H1 (cell line): ENCODE measurements around the gene CCL28. TPM values are rescaled to one million over a fixed set of nuclear protein-coding genes. Genes with fewer than 3 reads are reported as not detected.

ENCODE experiments used
- ASH2L ChIP-seq: fragments of 200-600, 300-600 bp; sonication (generic); IDR thresholded peaks from one replicate; pipeline ENCODE4 v1.7.1; 2017; ENCODE audit warnings: low read length
- BCL11A ChIP-seq, 2 experiments: IDR thresholded peaks; one replicate each; pipeline ENCODE4 v1.6.1; 2011; ENCODE audit warnings: low read depth in 2 of 2, low read length in 2 of 2, mild to moderate bottlenecking in 2 of 2
- CEBPB ChIP-seq: IDR thresholded peaks from 2 replicates; pipeline ENCODE4 v1.6.1; 2012; ENCODE audit warnings: low read depth, low read length
- FOSL1 ChIP-seq: IDR thresholded peaks from 2 replicates; pipeline ENCODE4 v1.6.1; 2011; ENCODE audit warnings: mild to moderate bottlenecking, low read depth, low read length, moderate library complexity; ENCODE audit not compliant: insufficient read depth
- KDM1A ChIP-seq: fragments of 200-600, 300-600 bp; sonication (generic); IDR thresholded peaks from 2 replicates; pipeline ENCODE4 v1.7.1; 2016; ENCODE audit warnings: mild to moderate bottlenecking, low read length, borderline replicate concordance
- MAFK ChIP-seq: IDR thresholded peaks from 2 replicates; pipeline ENCODE4 v1.6.1; 2012; ENCODE audit warnings: low read depth, mild to moderate bottlenecking, improper control_type of control experiment, low read length
- RBBP5 ChIP-seq: IDR thresholded peaks from 2 replicates; pipeline ENCODE4 v1.7.1; 2012; ENCODE audit warnings: low read depth, mild to moderate bottlenecking, inconsistent platforms, low read length, moderate library complexity, borderline replicate concordance
- SIRT6 ChIP-seq: IDR thresholded peaks from one replicate; pipeline ENCODE4 v1.7.1; 2012; ENCODE audit warnings: low read length, inconsistent platforms
- SUZ12 ChIP-seq: fragments of 200-600 bp; sonication (generic); IDR thresholded peaks from 2 replicates; pipeline ENCODE4 v1.6.1; 2012; ENCODE audit warnings: mild to moderate bottlenecking, inconsistent platforms, low read length, moderate library complexity, mixed read lengths
- TAF1 ChIP-seq: IDR thresholded peaks from 2 replicates; pipeline ENCODE4 v1.6.1; 2011; ENCODE audit warnings: mild to moderate bottlenecking, low read depth, low read length
- polyA plus RNA-seq, 7 experiments: library from polyadenylated mRNA; depleted of rRNA in 3 of 7; stranded (reverse) in 5 of 7; unstranded in 2 of 7; fragments of >200 nt in 5 of 7; fragments of 200-250 nt in 2 of 7; gene quantifications; 1 replicate in 5 of 7; 2 replicates in 1 of 7; 4 replicates in 1 of 7; pipeline versions ENCODE4 v1.2.1 to v1.2.3, GENCODE V29; 2011 to 2013; ENCODE audit warnings: missing spikeins in 2 of 7, mixed read lengths in 2 of 7
- total RNA-seq: library from RNA; stranded (reverse); fragmentation: NEBNext Ultra II Directional; extraction: Animal tissue kit (Norgen Biotek cat#: 25700); gene quantifications from 2 replicates; pipeline ENCODE4 v1.2.1, GENCODE V29; 2021
- TF ChIP-seq, protein P1 (sequence below): fragments of 300-600 bp; sonication (generic); IDR thresholded peaks from 2 replicates; pipeline ENCODE4 v1.7.1; 2012; ENCODE audit warnings: low read length, moderate library complexity, mild to moderate bottlenecking, inconsistent platforms; ENCODE audit not compliant: insufficient replicate concordance
- TF ChIP-seq, protein P2 (sequence below): IDR thresholded peaks from 2 replicates; pipeline ENCODE4 v1.6.1; 2012; ENCODE audit warnings: inconsistent platforms

The CCL28 gene
- total and polyA plus RNA-seq, 2 of the 8 experiments (the other 6 are each of a cell fraction or from before 2014, with no cell fraction given) = 0.95 TPM; not detected in 1

DNA sequence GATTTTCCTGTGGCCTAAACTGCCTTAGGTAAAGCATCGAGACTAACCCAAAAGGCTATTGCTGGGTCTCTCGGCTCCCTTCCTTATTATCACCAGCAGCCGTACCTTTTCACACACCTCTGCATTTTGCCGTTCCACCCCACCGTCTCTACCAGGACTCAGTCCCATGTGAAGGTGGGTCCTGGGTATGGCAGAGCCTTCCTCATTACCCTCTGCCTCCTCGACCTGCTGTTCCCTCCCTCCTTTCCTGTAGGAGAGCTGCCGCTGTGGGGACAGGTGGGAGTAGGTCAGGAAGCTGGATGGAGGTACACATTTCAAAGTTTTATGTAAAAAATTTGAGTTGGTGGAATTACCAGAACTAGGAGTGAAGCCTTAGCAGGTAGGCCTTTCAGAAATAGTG, 1.8 kb downstream of the CCL28 start (continued):
- TF ChIP-seq, protein P1, sequence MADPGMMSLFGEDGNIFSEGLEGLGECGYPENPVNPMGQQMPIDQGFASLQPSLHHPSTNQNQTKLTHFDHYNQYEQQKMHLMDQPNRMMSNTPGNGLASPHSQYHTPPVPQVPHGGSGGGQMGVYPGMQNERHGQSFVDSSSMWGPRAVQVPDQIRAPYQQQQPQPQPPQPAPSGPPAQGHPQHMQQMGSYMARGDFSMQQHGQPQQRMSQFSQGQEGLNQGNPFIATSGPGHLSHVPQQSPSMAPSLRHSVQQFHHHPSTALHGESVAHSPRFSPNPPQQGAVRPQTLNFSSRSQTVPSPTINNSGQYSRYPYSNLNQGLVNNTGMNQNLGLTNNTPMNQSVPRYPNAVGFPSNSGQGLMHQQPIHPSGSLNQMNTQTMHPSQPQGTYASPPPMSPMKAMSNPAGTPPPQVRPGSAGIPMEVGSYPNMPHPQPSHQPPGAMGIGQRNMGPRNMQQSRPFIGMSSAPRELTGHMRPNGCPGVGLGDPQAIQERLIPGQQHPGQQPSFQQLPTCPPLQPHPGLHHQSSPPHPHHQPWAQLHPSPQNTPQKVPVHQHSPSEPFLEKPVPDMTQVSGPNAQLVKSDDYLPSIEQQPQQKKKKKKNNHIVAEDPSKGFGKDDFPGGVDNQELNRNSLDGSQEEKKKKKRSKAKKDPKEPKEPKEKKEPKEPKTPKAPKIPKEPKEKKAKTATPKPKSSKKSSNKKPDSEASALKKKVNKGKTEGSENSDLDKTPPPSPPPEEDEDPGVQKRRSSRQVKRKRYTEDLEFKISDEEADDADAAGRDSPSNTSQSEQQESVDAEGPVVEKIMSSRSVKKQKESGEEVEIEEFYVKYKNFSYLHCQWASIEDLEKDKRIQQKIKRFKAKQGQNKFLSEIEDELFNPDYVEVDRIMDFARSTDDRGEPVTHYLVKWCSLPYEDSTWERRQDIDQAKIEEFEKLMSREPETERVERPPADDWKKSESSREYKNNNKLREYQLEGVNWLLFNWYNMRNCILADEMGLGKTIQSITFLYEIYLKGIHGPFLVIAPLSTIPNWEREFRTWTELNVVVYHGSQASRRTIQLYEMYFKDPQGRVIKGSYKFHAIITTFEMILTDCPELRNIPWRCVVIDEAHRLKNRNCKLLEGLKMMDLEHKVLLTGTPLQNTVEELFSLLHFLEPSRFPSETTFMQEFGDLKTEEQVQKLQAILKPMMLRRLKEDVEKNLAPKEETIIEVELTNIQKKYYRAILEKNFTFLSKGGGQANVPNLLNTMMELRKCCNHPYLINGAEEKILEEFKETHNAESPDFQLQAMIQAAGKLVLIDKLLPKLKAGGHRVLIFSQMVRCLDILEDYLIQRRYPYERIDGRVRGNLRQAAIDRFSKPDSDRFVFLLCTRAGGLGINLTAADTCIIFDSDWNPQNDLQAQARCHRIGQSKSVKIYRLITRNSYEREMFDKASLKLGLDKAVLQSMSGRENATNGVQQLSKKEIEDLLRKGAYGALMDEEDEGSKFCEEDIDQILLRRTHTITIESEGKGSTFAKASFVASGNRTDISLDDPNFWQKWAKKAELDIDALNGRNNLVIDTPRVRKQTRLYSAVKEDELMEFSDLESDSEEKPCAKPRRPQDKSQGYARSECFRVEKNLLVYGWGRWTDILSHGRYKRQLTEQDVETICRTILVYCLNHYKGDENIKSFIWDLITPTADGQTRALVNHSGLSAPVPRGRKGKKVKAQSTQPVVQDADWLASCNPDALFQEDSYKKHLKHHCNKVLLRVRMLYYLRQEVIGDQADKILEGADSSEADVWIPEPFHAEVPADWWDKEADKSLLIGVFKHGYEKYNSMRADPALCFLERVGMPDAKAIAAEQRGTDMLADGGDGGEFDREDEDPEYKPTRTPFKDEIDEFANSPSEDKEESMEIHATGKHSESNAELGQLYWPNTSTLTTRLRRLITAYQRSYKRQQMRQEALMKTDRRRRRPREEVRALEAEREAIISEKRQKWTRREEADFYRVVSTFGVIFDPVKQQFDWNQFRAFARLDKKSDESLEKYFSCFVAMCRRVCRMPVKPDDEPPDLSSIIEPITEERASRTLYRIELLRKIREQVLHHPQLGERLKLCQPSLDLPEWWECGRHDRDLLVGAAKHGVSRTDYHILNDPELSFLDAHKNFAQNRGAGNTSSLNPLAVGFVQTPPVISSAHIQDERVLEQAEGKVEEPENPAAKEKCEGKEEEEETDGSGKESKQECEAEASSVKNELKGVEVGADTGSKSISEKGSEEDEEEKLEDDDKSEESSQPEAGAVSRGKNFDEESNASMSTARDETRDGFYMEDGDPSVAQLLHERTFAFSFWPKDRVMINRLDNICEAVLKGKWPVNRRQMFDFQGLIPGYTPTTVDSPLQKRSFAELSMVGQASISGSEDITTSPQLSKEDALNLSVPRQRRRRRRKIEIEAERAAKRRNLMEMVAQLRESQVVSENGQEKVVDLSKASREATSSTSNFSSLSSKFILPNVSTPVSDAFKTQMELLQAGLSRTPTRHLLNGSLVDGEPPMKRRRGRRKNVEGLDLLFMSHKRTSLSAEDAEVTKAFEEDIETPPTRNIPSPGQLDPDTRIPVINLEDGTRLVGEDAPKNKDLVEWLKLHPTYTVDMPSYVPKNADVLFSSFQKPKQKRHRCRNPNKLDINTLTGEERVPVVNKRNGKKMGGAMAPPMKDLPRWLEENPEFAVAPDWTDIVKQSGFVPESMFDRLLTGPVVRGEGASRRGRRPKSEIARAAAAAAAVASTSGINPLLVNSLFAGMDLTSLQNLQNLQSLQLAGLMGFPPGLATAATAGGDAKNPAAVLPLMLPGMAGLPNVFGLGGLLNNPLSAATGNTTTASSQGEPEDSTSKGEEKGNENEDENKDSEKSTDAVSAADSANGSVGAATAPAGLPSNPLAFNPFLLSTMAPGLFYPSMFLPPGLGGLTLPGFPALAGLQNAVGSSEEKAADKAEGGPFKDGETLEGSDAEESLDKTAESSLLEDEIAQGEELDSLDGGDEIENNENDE = no peak
- TF ChIP-seq FOSL1 (no peak), SIRT6 (no peak), MAFK (no peak), KDM1A (no peak), TAF1 (no peak), SUZ12 (no peak), CEBPB (no peak), RBBP5 (no peak), ASH2L (no peak), BCL11A (IDR thresholded peaks at IDR 0.05; ENCODE audit: low read depth in 2 of 2, low read length in 2 of 2) (no peak)
- TF ChIP-seq, protein P2, sequence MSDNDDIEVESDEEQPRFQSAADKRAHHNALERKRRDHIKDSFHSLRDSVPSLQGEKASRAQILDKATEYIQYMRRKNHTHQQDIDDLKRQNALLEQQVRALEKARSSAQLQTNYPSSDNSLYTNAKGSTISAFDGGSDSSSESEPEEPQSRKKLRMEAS = no peak
